MM.1S (cell line): Measurements from ENCODE around the gene CNTN1.
"Not testable (repeated sequence)": the region's sequence is repeated elsewhere in the genome, so short reads cannot be mapped to it uniquely, and the experiment has no call there.

Experiments
- DNase-seq: peaks from one replicate; pipeline ENCODE4 v3.0.0-alpha.2; 2015
- H2AFZ ChIP-seq: fragments of 300-600 bp; sonication (generic); 2 replicates; pipeline ENCODE4 v1.6.0; 2016; ENCODE audit warnings: antibody characterized with exemption, low read length
- H3F3A ChIP-seq: fragments of 300-600 bp; sonication (generic); 2 replicates; pipeline ENCODE4 v1.6.1; 2016; ENCODE audit warnings: mild to moderate bottlenecking, antibody characterized with exemption, low read length, moderate library complexity, mixed read lengths; ENCODE audit not compliant: insufficient read depth
- H3K27ac ChIP-seq: fragments of 300-600 bp; sonication (generic); 2 replicates; pipeline ENCODE4 v1.5.1; 2016; ENCODE audit warnings: mild to moderate bottlenecking, low read length
- H3K27me3 ChIP-seq: fragments of 300-600 bp; sonication (generic); replicated peaks from 2 replicates; pipeline ENCODE4 v1.6.0; 2016; ENCODE audit warnings: low read length; ENCODE audit not compliant: insufficient read depth
- H3K36me3 ChIP-seq: fragments of 300-600 bp; sonication (generic); replicated peaks from 2 replicates; pipeline ENCODE4 v1.6.1; 2016; ENCODE audit warnings: mild to moderate bottlenecking, low read length, mixed read lengths; ENCODE audit not compliant: insufficient read depth
- H3K4me1 ChIP-seq: fragments of 300-600 bp; sonication (generic); 2 replicates; pipeline ENCODE4 v1.6.1; 2016; ENCODE audit warnings: low read length, mixed read lengths
- H3K4me2 ChIP-seq: fragments of 300-600 bp; sonication (generic); 2 replicates; pipeline ENCODE4 v1.6.0; 2016; ENCODE audit warnings: low read depth, low read length
- H3K4me3 ChIP-seq: fragments of 300-600 bp; sonication (generic); 2 replicates; pipeline ENCODE4 v1.5.1; 2016; ENCODE audit warnings: low read length, mixed read lengths
- H3K79me2 ChIP-seq: fragments of 300-600 bp; sonication (generic); 2 replicates; pipeline ENCODE4 v1.6.1; 2016; ENCODE audit warnings: mixed run types, low read length, mixed read lengths
- H3K9ac ChIP-seq: fragments of 300-600 bp; sonication (generic); 2 replicates; pipeline ENCODE4 v1.6.1; 2016; ENCODE audit warnings: low read length, mixed read lengths
- H3K9me2 ChIP-seq: fragments of 300-600 bp; sonication (generic); replicated peaks from 2 replicates; pipeline ENCODE4 v1.6.1; 2016; ENCODE audit warnings: mild to moderate bottlenecking, low read length, mixed read lengths; ENCODE audit not compliant: insufficient read depth
- H3K9me3 ChIP-seq: fragments of 300-600 bp; sonication (generic); replicated peaks from 2 replicates; pipeline ENCODE4 v1.6.1; 2016; ENCODE audit warnings: mild to moderate bottlenecking, low read length, mixed read lengths; ENCODE audit not compliant: insufficient read depth
- H4K20me1 ChIP-seq: fragments of 300-600 bp; sonication (generic); 2 replicates; pipeline ENCODE4 v1.6.1; 2016; ENCODE audit warnings: mild to moderate bottlenecking, low read length, moderate library complexity, mixed read lengths; ENCODE audit not compliant: insufficient read depth
- CTCF ChIP-seq: fragments of 300-600 bp; sonication (generic); IDR thresholded peaks from 2 replicates; pipeline ENCODE4 v1.5.1; 2016; ENCODE audit warnings: antibody characterized with exemption, low read length, mixed read lengths
- EZH2 ChIP-seq: fragments of 300-600 bp; sonication (generic); optimal IDR thresholded peaks from 2 replicates; pipeline ENCODE3; 2017; ENCODE audit warnings: low read depth, mild to moderate bottlenecking, antibody characterized with exemption, low read length, mixed read lengths
- EZH2phosphoT487 ChIP-seq: fragments of 300-600 bp; sonication (generic); IDR thresholded peaks from 2 replicates; pipeline ENCODE4 v1.6.1; 2018; ENCODE audit warnings: antibody characterized with exemption, low read length

The CNTN1 gene

GRCh38 chr12:41074473-41074769 is 382.2 kb downstream of the CNTN1 start:
- H3K36me3 ChIP-seq = no peaks in the 10 kb centered on the region
- H3K9ac ChIP-seq = no peak overlapping the region
- H3K4me3 ChIP-seq = no peak overlapping the region
- no peak for DNase-seq
- no peaks in the 10 kb centered on the region for H3K9me3 ChIP-seq
- no peak for TF ChIP-seq EZH2
- no peak for TF ChIP-seq EZH2phosphoT487
- no peak for TF ChIP-seq CTCF
- H3K79me2 ChIP-seq = no peaks in the 10 kb centered on the region
- no peak overlapping the region for H3K4me2 ChIP-seq
- 0 out of 2 replicates have a peak, but pooled peaks cover 8% of the 10 kb centered on the region for H3K4me1 ChIP-seq
- no peaks in the 10 kb centered on the region for H4K20me1 ChIP-seq
- H2AFZ ChIP-seq = no peak overlapping the region
- no peak overlapping the region for H3K27ac ChIP-seq
- H3K27me3 ChIP-seq = no peaks in the 10 kb centered on the region
- H3F3A ChIP-seq = no peaks in the 10 kb centered on the region
- no peaks in the 10 kb centered on the region for H3K9me2 ChIP-seq

GRCh38 chr12:41076114-41076513 is 383.9 kb downstream of the CNTN1 start:
- H3K27ac ChIP-seq = no peak overlapping the region
- H3K4me3 ChIP-seq = no peak overlapping the region
- H3K4me2 ChIP-seq = no peak overlapping the region
- no peaks in the 10 kb centered on the region for H3K9me3 ChIP-seq
- TF ChIP-seq CTCF = no peak
- TF ChIP-seq EZH2 = no peak
- TF ChIP-seq EZH2phosphoT487 = no peak
- H3K27me3 ChIP-seq = no peaks in the 10 kb centered on the region
- no peaks in the 10 kb centered on the region for H3K79me2 ChIP-seq
- H3K36me3 ChIP-seq = no peaks in the 10 kb centered on the region
- H4K20me1 ChIP-seq = no peaks in the 10 kb centered on the region
- 0 out of 2 replicates have a peak, but pooled peaks cover 8% of the 10 kb centered on the region for H3K4me1 ChIP-seq
- no peaks in the 10 kb centered on the region for H3K9me2 ChIP-seq
- no peak overlapping the region for H3K9ac ChIP-seq
- H2AFZ ChIP-seq = no peak overlapping the region
- DNase-seq = no peak
- H3F3A ChIP-seq = no peaks in the 10 kb centered on the region

- H4K20me1 ChIP-seq, H3K9ac ChIP-seq, H3K4me1 ChIP-seq, H2AFZ ChIP-seq, H3K36me3 ChIP-seq, H3K4me3 ChIP-seq, H3F3A ChIP-seq, H3K79me2 ChIP-seq, H3K4me2 ChIP-seq, H3K27me3 ChIP-seq, H3K27ac ChIP-seq, DNase-seq, H3K9me2 ChIP-seq, H3K9me3 ChIP-seq: not testable (repeated sequence)
Observed at GRCh38 chr12:41081241-41081640, 389.0 kb downstream of the CNTN1 start.

DNA sequence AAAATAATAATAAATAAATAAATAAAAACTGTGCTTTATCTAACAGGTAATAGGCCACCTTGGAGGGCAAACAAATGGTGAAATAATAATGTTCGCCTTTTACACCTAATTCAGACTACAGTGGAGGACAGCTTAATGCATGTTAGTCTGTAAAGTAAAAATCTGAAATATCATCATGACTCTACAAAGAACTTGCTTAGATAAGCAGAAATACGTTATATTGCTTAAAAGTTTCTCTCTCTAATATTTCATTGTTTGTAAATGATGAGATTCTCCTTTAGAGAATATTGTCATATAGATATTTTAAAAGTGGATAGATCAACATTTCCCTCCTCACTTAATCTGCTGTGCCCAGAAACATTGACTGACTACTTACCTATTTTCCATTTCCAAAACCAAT is 397.2 kb downstream of the CNTN1 start:
- Histone ChIP-seq H3K4me2 (no peak overlapping the region), H3K4me3 (no peak overlapping the region), H3K27ac (no peak overlapping the region), H2AFZ (no peak overlapping the region), H3K9me3 (no peaks in the 10 kb centered on the region), H3F3A (no peaks in the 10 kb centered on the region), H4K20me1 (no peaks in the 10 kb centered on the region), H3K9ac (no peak overlapping the region), H3K27me3 (no peaks in the 10 kb centered on the region), H3K79me2 (no peaks in the 10 kb centered on the region), H3K4me1 (0 out of 2 replicates have a peak, but pooled peaks cover 8% of the 10 kb centered on the region), H3K36me3 (no peaks in the 10 kb centered on the region), H3K9me2 (no peaks in the 10 kb centered on the region)
- DNase-seq = no peak
- TF ChIP-seq EZH2phosphoT487 (no peak), CTCF (no peak), EZH2 (no peak)
